ENCODE measurements around the gene KCTD16.

KCTD16 gene

DNA sequence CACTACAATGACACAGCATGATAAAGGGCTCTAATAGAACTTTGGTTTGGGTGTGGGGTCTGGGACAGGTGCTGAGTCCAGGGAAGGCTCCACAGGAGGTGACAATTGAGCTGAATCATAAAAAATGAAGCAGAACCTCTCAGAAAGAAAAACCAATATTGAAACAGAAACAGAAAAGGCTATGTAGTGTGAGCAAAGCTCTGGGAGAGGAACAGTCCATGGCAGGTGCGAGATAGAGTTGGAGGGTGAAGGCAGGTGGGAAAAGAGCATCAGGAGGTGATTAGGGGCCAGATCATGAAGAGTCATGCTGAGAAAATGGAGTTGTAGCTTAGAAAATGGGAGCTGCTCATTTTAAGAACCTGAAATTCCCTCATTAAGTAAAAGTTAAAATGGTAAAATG, 164.9 kb downstream of the KCTD16 start:
- DNase-seq (ENCODE audit: low spot score), result no peak

DNA sequence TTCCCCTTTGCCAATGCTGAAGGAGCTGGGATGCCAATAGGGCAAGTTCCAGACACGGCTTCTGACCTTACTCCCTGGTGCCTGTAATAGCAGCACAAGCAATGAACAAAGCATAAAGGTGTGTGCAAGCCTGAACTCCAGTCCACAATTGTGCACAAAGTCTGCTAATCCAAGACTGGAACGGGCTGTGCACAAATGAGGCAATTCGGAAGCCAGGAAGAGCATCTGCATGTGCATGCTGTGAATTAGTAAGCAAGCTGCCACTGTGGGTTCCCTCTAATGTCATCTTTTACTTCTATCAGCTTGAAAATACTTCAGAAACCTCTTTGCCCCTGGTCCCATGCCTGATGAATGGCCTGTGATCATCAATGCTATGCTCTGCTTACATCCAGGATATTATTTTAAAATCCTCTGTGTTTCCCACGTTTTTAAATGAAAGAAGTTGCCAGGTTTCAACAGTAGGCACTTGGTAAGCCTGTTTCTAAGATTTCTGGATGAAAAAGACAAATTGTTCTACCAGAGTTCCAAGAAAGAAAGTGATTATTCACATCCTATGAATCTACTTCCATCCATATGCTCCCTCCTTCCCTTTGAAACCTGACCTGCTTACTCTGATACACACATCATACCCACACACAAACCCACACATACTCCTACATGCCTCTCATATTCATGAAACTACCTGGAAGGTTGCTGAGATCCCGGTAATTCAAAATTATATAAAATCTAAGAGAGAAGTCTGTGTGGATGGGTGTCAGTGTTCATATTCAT, 165.7 kb downstream of the KCTD16 start:
- no peak for DNase-seq (ENCODE audit: low spot score)

DNA sequence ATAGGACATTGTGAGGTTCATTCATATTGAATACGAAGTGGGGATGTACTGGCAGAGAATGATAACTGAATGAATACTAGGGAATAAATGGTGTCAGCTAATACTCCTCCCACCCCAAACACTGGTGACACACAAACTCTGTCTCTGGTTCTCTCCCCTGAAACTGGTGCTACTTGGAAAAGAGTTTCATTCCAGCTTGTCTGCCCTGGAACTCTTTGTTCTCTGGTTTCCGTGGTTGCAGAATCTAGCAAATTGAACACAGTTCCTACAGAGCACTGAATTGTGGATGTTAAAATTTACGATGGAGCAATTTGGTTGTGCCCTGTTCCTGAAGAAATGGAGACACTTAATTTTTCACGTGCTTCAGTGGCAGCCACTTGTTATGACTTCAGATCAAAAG, 181.7 kb downstream of the KCTD16 start:
- no peak for DNase-seq (ENCODE audit: low spot score)

DNA sequence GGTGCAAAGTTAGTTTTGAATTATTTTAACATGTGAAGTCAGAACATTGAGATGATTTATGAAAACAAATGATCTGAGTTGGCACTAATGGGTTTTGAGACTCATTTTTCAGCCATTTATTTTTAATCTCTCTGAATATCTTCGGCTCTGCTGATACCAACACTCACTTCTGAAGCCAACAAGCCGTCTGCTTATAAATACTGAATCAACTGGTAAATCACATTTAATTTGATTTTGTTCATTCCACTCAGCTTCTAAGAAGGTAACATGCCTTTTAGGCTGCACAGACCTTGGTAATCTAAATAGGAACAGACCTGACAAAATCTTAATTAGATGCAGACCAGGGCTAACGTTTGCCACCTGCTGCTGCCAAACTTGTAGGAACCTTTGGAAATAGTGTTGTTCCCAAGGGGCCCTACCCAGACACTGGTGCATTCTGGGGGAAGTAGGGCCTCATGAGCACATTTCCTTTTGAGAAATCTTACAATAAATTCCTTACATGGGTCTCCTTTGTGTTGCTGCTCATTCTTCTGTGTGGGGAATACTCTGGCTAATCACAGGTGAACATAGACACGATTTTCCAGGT, 182.2 kb downstream of the KCTD16 start:
- no peak for DNase-seq (ENCODE audit: low spot score)

DNA sequence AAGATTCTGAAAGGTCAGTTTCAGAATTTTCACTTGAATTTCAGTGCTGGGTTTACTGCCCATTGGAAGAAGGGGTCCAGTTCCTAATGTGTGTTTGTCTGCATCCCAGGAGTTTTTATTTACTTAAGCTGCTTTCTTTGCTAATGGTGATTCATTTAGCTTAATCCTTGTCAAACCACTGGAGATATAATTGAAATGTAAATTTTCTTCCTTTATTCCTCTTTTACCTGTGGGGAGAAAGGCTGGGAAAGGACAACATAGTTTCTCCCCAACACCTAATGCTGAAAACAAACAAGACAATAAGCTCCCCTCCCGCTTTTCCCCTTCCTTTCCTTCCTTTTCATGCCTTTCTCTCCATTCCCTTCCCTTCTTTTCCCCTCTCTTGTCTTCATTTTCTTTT, 185.8 kb downstream of the KCTD16 start:
- no peak for DNase-seq (ENCODE audit: low spot score)

DNA sequence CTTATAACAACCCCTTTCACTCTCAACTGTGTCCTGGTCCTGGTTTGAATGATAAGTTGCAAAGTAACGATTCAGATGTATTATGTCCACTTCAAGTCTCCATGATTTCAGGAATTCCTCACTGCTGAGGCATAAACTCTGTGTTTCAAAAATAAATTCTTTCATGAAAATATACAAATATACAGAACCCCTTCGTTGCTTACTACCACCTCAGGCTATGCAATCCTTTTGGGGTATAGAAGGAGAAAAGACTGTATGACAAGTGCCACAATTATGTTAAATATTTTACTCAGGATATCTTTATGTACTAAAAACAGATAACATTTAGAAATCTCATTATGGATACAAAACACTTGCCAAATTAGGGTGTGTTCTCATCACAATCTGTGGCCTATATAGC, 190.7 kb downstream of the KCTD16 start:
- no peak for DNase-seq (ENCODE audit: low spot score)

DNA sequence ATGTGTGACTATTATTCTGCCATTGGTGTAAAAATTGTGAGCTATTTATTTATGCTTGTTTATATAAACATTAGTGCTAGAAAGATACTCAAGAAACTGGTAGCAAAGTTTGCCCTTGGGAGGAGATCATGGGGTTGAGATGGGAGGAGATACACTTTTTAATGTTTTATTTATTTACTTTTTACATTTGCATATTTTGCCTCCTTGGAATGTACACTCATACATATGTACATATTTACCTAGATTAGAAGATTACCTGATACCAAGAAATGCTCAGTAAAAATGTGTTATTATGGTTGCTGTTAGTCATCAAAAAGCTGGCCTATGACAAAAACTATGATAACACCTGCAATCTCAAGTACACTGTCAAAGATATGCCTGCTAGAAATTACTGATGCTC, 195.2 kb downstream of the KCTD16 start:
- DNase-seq (ENCODE audit: low spot score), result no peak

DNA sequence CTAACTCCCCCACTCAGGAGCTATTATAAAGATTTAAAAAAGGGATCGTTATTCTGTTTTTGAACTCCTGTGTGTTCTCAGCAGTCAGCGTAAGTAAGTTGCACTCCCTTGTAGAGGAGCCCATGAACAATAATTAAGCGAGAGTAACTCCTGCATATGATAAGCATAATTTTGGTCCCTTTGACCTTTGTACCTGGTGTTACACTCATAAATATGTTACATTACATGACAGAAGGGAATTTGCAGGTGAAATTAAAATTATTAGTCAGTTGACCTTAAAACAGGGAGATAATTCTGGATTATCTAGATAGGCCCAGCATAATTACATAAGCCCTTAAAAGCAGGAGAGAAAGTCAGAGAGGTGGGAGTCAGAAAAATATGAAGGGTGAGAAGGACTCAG, 197.3 kb downstream of the KCTD16 start:
- no peak for DNase-seq (ENCODE audit: low spot score)

DNA sequence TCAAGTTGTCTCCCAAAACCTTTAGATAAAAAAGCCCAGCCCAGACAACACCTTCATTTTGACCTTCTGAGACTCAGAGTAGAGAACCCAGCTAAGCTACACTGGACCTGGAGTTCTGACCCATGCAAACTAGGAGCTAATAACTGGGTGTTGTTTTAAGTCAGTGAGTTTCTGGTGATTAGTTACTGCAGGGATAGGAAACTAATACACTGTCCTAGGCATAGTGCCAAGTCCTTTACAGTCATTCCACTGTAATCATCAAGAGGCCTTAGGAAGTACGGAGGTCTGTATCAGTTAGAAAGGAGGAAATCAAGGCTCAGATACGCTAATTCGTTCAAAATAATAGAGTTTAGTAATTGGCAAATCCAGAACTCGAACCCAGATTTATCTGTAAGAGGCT, 197.9 kb downstream of the KCTD16 start:
- no peak for DNase-seq (ENCODE audit: low spot score)

DNA sequence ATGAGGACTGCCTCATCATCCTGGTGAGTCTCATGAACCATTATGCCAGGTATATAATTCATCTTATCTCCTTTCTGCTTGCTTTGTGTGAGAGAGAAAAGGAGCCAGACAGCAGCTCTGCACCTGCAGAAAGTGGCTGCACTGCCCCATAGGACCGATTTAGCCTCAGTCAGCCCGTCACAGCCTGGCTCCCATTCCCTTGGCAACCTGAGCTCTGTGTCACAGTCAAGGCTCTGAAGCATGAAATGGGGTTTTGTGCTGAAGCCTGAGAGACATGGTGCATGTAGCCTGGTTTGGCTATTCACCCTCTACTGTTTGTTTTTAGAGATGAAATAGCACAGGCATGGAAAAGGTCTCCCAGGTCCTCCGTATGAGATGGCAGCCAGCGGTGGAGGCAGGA, 198.3 kb downstream of the KCTD16 start:
- no peak for DNase-seq (ENCODE audit: low spot score)

DNA sequence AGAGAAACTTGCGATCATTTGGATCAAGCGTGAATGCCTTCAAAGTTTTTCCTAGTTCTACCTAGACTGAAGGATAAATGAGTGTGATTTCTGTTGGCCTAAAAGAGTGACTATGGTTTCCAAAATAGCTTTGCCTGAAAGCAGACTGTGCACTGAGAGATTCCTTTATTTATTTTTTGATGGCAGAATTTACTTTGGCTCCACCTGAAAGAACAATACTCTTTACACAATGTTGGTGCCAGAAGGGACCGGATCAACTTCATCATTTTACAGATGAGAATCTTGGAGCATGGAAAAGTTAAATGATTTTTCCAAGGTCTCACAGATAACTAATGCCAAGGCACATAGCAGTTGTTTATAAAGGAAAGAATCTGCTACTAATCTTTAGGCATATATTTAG, 199.6 kb downstream of the KCTD16 start:
- DNase-seq (ENCODE audit: low spot score), result no peak

DNA sequence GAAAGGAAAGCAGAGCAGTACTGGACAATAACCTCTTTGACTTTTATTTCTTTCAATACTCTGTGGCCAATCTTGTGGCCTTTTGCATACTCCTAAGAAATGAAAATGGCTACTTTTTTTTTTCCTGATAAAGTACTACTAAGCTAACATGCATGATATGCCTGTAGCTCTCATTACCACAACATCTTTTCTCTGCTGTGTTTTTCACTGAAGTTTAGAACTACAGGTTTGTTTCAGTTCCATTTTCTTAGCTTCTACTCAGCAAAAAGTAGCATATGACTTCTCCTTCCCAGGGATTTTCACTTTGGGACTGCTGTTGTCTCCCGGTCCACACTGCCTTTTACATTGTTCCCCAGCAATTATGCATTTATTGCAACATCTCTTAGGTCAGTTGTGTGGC, 204.0 kb downstream of the KCTD16 start:
- no peak for DNase-seq (ENCODE audit: low spot score)

DNA sequence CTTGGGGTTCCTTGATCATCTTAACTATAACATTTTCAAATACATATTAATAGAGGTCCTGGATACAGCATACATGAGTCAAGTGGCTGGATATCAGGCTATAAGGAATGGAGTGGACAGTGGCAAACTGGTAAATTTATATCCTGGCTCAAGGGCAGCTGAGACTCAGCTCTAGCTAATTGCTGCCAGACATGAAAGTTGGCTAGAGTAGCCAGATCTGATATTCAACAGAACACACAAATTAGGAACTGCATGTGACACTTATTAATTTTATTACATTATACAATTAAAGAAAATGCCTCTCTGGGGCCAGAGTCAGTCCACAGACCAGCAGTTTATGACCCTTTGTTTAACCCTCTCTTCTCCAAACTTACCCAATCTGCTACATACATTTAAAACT, 206.5 kb downstream of the KCTD16 start:
- DNase-seq (ENCODE audit: low spot score), result no peak

DNA sequence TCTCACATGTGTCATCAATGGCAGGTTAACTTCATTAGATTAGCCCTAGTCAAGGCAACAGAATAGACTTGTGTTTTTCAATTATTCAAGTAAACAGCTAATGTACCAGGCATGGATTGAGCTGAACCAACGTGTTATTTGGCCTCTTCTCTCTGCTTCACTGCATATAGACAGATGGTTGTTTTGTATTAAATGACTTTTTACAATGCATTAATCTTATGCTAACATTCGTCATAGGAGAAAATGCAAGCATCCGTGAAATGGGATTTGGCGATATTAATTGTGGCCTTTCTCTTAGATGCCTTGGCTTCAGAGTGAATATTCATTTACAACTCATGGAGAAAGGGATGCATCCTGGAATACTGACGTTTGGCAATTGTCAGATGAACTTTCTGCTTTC, 208.0 kb downstream of the KCTD16 start:
- no peak for DNase-seq (ENCODE audit: low spot score)

DNA sequence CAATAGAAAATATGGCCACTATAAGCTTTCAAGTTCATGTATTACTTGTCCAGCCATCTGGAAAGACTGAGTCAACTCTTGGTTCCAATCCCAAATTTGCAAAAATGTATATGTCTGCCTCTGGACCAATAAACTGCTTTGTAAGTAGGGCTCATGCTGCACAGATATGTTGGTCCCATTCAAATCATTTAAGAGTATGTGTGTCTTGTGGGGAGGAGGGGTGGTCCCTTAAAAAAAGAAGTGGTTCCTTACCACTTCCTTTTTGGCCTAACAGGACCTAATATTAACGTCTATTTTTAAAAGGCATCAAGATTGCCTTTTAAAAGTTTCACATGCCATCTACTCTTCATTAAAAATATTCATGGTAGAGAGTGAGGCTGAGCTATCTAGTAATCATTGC, 214.9 kb downstream of the KCTD16 start:
- DNase-seq (ENCODE audit: low spot score), result no peak

DNA sequence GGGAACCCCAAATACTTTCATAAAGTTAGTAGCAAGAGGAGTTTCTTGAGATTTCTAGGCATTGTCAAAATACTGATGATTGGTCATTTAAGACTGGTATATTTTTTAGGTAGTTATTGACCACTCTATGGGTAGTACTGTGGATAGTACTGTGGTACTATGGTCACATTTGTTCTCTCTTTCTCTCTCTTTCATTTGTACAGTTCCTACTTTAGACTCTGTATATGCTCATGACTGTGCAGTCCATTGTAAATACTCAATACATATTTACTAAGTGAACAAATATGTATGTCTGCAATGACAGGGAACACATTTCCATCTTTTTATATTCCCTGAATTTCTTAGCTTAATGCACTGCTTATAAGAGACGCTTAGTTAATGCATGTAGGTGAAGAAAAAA, 215.6 kb downstream of the KCTD16 start:
- DNase-seq (ENCODE audit: low spot score), result no peak

DNA sequence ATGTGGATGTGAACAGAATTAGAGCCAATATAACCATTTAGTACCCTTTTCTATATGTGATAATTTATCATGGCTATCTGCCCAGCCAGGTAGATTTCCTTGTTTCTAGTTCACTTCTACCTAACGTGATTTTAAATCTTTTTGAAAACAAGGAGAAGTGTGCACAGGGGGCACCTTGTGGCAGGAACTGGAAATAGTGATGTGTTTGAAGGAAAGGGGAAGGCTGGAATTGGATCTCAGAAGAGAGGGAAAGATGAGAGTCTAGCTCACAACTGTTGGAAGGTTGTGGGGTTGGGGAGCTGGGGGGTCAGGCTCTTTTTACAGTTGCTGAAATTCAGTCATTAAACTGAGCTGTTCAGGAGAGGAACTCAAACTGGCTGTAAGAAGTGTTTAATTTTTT, 219.5 kb downstream of the KCTD16 start:
- no peak for DNase-seq (ENCODE audit: low spot score)

DNA sequence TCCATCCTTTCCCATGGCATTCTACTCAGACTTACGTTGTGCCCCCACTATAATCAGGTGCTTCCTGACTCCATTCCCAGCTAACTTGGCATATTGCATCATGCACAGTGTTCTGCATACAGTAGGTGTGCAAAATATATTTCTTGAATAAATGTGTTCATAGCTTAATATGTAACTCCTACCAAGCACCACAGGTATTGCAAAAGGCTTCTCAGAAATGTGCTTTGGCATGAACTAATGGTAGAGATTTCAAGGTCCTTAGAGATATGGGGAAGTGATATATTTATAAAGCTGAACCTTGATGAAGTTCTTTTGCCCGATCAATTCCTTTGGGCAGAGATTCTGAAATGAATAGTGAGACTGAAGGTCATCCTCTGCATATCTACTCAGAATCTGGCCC, 220.4 kb downstream of the KCTD16 start:
- no peak for DNase-seq (ENCODE audit: low spot score)

DNA sequence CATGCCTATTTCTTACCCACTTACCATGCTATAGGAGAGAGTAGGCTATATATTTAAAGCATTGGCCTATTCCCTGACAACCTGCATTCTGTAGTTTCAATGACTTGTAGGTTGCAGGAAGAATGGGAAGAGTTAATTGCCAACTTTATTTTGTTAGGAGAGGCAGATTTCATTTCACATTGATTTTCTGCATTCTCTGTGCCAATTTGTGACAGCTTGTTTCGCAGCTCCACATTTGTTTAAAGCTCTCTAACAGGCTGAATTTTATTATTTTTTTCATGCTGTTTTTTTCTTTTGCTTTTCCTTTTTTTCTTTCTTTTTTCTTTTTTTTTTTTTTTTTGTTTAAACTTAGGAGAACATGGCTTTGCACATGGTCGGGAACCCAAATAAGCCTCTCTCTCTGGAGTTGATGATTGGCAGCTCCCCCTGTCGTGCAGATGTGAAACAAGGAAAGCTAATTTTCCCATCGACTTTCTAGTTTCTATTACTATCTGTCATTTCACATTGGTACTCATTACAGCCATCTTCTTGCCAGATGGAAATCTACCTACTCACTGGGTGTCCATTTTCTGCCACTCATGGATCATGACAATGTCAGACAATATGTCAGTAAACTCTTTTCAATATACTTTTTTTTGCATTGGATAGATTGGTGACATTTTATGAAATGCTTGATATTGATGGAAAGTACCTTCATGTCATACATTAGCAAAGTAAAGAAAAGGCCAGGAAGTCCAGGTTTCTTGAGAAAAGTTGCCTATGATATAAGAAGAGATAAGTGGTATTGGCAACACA, 223.2 kb downstream of the KCTD16 start:
- DNase-seq (ENCODE audit: low spot score), result no peak

DNA sequence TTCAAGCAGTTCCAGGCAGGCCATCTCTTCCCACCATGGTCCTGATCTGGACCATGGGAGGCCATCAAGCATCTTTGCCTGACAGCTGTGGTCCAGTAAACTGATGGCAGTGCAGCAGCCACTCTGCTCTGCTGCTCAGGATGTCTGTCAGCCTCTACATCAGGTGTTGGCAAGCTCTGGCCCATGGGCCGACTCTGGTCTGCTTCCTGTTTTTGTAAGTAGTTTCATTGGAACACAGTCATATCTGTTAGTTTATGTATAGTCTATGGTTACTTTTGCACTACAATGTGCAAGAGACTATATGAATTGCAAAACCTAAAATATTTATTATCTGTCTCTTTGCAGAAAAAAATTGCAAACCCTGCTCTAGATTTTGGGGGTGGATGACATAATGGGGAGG, 225.0 kb downstream of the KCTD16 start:
- no peak for DNase-seq (ENCODE audit: low spot score)

DNA sequence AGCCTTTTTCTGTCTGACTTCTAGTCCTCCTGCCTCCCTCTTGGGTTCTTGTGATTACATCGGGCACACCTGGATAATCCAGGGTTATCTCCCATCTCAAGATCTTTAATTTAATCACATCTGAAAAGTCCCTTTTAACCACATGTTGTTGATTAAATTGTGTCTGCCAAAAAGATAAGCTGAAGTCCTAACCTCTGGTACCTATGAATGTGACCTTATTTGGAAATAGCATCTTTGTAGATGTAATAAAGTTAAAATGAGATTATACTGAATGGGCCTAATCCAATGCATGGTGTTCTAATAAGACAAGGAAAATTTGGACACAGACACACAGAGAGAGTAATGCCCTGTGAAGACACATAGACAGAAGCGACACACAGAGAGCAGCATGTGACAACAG, 232.4 kb downstream of the KCTD16 start:
- DNase-seq (ENCODE audit: low spot score), result no peak

DNA sequence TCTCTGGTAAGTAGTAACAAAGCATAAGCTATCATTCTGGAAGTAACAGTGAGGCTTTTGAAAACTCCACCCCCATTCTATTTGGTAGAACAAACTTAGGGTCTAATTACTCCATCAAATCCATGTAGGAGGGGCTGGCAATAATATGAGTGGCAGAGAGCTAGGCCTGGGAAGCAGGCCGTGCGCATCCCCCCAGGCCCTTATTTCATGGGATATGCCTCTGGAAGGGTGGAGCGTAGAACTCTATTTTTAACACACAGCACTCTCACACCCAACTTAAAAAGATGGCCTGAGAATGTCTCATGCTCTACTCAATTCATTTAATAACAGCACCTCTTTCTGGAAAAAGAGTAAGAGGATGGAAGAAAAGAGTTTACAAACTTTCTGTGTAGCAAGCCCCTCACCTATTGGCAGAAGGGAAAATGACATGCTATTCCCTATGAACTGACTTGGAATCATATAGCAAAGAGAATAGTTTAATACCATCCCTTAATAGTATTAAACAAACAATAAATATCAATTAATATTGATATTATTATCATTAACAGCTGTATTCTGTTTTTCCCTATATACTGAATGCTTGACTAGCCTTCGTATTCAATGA, 233.2 kb downstream of the KCTD16 start:
- DNase-seq (ENCODE audit: low spot score), result no peak

DNA sequence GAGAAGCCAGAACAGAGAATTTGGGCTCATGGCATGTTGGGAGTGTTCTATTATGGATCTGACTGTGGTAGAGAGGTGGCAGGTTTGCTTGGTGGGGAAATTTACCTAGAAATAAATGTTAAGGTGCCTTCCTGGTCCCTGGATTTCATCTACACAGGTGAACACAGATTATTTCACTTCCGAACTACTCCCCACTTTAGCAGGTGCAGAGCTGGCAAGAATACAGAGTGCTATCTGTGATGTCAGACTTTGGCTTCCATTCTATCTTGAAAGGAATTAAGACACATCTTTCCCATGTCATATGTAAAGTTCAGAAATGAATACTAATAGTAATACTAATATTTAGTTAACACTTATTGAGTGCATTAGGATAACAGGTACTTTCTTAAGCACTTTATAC, 234.0 kb downstream of the KCTD16 start:
- DNase-seq (ENCODE audit: low spot score), result no peak
